ENCODE data around the gene PLPPR1.
"Not testable (repeated sequence)": the region's sequence is repeated elsewhere in the genome, so short reads cannot be mapped to it uniquely, and the experiment has no call there.

PLPPR1 gene

DNA sequence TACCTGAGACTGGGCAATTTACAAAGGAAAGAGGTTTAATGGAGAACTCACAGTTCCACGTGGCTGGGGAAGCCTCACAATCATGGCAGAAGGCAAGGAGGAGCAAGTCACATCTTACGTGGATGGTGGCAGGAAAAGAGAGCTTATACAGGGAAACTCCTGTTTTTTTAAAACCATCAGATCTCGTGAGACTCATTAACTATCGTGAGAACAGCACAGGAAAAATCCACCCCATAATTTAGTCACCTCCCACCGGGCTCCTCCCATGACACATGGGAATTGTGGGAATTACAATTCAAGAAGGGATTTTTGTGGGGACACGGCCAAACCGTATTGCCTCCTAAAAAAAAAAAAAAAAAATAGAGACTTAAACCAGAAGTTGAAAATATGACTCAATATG lies 11.1 kb downstream of the PLPPR1 start:
- DNase-seq (ENCODE audit: extremely low read depth in 1 of 2, low read depth in 1 of 2), result not testable (repeated sequence)

DNA sequence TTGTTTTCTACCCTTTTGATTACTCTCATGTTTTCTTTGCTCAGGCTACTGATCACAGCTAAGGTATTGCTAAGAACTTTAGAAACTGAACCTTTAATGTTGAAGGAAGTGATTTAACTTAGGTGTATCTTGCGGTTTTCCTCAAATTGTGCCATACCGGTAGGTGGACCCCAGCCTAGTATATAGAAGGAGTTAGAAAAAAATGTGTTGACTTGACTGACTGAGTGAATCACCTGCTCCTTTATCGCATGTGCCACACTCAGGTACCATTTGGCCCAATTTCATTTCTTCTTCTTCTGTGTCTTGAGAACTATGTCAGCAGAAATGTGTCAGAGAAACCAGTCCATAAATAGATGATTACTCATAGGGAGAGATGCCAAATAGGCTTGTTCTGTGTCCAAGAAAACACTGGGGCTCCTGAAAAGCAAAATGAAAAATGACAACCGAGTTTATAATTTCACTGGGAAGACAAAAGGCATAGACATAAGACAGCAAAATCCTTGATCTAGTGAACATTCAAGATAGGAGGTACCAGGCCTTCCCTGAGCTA lies 19.4 kb downstream of the PLPPR1 start:
- no peak for DNase-seq (ENCODE audit: extremely low read depth in 1 of 2, low read depth in 1 of 2)

- DNase-seq (ENCODE audit: extremely low read depth in 1 of 2, low read depth in 1 of 2), result no peak
These were observed 22.1 kb downstream of the PLPPR1 start for GRCh38 chr9:101050650-101051049.

DNA sequence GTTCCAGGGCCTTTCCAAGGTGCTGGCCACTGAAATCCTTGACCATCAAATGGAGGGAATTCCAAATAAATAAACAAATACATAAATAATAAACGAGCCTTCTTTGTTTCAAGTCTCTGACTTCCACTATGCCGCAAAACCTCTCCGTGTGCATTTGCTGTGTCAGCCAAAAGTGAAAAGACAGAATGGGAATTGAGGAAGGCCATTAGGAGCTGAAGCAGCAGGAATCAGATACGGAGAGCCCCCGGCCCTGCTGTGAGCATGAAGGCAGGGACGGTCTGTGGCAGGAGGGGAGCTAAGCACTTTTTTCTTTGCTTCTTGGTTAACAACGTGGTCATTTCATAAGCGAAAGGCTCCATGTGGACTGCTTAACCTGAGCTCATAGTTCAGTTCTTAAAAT lies 26.1 kb downstream of the PLPPR1 start:
- no peak for DNase-seq (ENCODE audit: extremely low read depth in 1 of 2, low read depth in 1 of 2)

GRCh38 chr9:101055516-101055915 lies 27.0 kb downstream of the PLPPR1 start:
- DNase-seq (ENCODE audit: extremely low read depth in 1 of 2, low read depth in 1 of 2), result no peak

- no peak for DNase-seq (ENCODE audit: extremely low read depth in 1 of 2, low read depth in 1 of 2)
These were observed 34.2 kb downstream of the PLPPR1 start for GRCh38 chr9:101062686-101063085.

DNA sequence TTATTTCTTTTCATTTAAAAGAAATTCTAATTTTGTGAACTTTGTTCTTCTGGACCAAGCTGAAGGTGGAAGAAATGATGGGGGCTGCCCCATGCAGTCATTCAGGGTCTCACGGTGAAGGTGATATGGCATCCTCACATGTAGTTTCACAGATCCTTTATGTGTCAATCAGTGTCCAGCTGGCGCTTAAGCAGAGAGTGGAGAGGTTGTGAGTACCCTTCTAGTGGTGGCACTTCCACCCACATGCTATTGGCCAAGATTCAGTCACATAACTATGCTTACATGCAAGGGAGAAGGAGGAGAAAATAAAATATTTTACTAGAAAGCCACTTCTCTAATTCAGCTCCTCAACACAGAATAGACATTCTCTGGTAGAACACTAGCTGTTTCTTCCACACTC lies 34.7 kb downstream of the PLPPR1 start:
- no peak for DNase-seq (ENCODE audit: extremely low read depth in 1 of 2, low read depth in 1 of 2)

DNA sequence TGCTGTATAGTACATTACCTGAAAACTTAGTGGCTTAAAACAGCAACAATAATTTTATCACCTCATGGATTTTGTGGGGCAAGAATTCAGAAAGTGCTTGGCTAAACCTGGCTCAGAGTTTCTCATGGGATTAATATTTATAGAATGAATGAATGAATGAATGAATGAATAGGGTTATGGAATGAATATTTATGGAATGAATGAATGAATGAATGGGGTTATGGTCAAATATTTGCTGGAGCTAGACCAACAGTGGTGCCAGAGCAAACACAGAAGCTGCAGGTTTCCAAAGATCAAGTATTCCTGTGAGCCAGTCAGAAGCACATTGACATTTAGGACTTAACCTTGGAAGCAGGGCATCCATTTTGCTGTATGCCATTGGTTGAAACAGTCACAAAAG lies 35.7 kb downstream of the PLPPR1 start:
- no peak for DNase-seq (ENCODE audit: extremely low read depth in 1 of 2, low read depth in 1 of 2)

DNA sequence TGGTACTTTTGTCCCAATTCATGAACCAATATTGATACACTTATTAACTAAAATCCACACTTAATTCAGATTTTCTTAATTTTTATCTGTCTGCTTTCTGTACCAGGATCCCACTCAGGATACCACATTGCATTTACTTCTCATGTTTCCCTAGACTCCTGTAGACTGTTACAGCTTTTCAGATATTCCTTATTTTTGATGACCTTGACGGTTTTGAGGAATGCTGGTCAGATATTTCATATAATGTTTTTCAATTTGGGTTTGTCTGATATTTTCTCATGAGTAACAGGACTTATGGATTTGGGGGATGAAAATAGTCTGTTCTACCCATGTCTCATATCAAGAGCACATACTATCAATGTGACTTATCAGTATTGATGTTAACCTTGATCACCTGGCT lies 37.4 kb downstream of the PLPPR1 start:
- no peak for DNase-seq (ENCODE audit: extremely low read depth in 1 of 2, low read depth in 1 of 2)

DNA sequence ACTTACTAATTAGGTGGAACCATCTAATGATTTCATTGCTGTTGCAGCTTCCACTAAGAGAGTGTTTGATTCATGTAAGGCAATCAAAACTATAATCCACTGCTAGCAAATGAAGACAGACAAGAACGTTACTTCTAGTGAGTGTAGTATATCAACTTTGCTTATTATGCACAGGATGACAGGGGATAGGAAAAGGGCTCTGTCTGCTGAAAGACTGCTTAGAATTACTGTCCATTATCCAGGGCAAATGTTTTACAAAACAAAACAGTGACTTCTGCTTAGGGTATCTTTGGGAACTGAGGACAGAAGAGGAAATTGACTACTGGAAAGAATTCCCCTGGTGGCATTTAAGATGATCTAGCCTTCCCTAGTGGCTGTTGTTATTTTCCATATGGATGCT lies 40.2 kb downstream of the PLPPR1 start:
- DNase-seq (ENCODE audit: extremely low read depth in 1 of 2, low read depth in 1 of 2), result no peak

GRCh38 chr9:101072259-101072658 lies 43.7 kb downstream of the PLPPR1 start:
- DNase-seq (ENCODE audit: extremely low read depth in 1 of 2, low read depth in 1 of 2), result no peak

DNA sequence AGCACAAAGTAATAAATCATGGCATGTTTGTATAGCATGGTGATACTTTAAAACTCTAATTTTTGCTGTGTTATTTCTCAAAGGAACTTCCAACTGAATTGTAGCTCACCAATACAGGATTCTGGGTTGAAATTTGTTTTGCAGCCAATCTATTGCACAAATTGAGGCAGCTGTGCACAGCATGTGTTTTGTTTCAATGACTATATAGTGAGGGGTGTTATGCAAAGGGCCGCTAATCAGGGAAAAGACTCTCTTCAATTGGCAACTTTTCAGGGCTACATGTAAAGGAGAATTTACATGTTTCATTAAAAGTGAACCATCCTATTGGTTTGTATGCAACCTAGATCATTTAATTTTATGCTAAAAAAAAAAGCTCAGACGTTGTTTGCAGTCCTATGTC lies 44.6 kb downstream of the PLPPR1 start:
- no peak for DNase-seq (ENCODE audit: extremely low read depth in 1 of 2, low read depth in 1 of 2)

- no peak for DNase-seq (ENCODE audit: extremely low read depth in 1 of 2, low read depth in 1 of 2)
These were observed 53.1 kb downstream of the PLPPR1 start for GRCh38 chr9:101081641-101082040.

- DNase-seq (ENCODE audit: extremely low read depth in 1 of 2, low read depth in 1 of 2), result no peak
These were observed 55.1 kb downstream of the PLPPR1 start for GRCh38 chr9:101083448-101084202.

GRCh38 chr9:101087426-101087825 lies 58.9 kb downstream of the PLPPR1 start:
- DNase-seq (ENCODE audit: extremely low read depth in 1 of 2, low read depth in 1 of 2), result no peak

DNA sequence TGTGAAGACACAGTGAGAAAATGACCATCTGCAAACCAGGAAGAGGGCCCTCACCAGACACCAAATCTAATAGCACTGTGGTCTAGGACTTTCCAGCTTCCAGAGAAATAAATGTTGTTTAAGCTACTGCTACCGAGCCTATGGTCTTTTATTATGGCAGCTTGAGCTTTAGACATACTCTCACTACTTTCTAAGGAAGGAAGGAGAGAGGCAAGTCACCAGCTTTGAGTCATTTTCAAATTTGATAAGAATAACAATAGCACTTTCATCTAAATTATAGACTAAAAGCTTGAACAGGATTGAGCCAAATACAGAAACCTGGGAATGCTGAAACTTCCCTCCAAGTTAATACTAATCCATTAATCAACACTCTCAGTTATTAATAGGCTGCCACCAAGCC lies 64.4 kb downstream of the PLPPR1 start:
- no peak for DNase-seq (ENCODE audit: extremely low read depth in 1 of 2, low read depth in 1 of 2)

DNA sequence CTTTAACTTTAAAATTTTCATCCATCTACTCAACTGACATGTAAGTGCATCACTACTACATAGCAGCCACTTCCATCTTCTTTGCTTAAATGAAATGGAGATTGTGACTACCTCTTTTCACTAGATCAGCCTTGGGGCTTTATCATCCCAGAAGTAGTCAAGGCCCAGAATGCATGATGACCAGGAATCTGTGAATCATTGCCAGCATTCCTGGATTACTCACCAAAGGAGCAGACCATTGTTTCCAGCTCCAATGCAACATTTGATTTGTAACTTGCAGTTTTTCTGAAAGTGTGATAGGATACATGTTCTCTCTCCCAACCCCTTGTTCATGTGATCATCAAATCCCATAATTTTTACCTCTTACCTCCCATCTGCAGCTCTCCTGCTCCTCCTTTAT lies 65.1 kb downstream of the PLPPR1 start:
- DNase-seq (ENCODE audit: extremely low read depth in 1 of 2, low read depth in 1 of 2), result no peak

DNA sequence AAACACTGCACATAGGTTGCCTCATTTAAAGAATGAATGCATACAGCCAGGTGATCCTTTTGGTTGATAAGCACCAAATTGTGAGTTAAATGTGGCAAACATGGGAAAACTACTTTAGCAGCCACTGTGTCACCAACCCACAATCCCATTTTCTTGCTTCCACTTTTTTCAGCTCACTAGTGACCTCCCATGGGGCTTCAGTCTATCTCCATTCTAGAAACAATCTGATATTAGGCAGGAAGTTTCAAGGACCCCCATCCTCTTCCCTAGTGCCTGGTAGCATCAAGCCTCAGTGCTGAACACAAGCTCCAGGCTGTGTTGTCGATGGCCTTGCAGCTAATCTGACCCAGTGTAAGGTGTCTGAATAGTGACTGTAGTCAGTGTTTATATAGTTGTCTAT lies 66.2 kb downstream of the PLPPR1 start:
- DNase-seq (ENCODE audit: extremely low read depth in 1 of 2, low read depth in 1 of 2), result no peak

GRCh38 chr9:101097210-101097609 lies 68.7 kb downstream of the PLPPR1 start:
- no peak for DNase-seq (ENCODE audit: extremely low read depth in 1 of 2, low read depth in 1 of 2)

DNA sequence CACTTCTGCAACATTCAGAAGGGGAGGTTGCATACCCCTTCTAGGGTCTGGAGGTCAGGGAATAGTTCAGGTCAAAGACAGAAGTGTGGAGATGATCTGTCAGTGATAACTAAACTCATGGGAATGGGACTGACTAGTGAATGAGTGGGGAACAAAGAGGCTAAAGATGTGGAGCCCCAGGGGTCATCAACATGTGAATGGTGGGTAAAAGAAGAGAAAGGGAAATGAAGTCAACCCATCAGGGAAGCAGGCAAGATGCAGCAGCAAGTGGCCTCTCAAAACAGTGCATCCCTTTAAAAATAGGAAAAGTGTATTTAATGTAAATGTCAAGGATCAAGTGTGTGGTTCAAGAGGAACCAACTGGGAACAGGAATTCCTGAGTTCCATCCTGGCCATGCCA lies 69.9 kb downstream of the PLPPR1 start:
- DNase-seq (ENCODE audit: extremely low read depth in 1 of 2, low read depth in 1 of 2), result no peak

DNA sequence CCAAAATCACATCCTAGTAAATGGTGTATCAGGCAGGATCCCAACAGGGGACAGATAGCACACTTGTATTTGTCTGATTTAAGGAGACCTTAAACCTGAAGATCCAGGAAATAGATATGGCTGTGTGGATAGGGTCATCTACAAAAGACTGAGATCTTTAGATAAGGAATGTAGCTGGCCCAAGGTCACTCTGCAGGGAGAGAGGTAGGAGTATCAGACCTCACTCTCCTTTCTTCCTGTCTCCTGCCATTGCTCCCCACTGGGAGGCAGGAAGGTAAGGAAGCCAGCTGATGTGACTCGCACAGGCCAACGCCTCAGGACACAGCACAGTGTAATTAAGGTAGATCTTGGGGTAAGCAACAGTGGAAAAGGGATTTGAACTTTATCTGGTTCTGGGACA lies 85.8 kb downstream of the PLPPR1 start:
- no peak for DNase-seq (ENCODE audit: extremely low read depth in 1 of 2, low read depth in 1 of 2)

DNA sequence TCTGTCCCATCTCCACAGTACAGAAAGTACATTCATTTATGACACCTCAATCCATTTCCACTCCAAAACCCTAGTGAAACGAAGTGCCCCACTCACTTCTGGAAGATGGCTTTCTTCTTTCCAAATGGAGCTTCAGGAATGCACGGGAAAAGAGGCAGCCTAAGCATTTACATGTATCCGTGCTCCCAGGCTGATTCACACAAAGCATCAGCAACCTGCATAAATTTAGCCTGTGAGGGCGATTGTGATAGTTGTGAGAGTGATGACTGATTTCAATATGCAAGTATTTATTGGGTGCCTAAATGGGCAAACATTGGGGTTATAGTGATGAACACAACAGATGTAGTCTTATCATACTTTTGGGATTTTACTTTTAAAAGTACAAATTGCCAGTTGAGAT lies 86.6 kb downstream of the PLPPR1 start:
- DNase-seq (ENCODE audit: extremely low read depth in 1 of 2, low read depth in 1 of 2), result no peak

DNA sequence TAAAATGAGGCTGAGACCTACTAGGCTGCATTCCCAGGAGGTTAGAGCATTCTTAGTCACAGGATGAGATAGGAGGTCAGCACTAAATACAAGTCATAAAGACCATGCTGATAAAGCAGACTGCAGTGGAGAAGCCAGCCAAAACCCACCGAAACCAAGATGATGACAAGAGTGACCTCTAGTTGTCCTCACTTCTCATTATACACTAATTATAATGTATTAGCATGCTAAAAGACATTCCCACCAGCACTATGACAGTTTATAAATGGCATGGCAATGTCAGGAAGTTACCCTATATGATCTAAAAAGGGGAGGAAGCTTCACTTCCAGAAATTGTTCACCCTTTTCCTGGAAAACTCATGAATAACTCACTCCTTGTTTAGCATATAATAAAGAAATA lies 88.6 kb downstream of the PLPPR1 start:
- DNase-seq (ENCODE audit: extremely low read depth in 1 of 2, low read depth in 1 of 2), result no peak
